Smooth muscle cell (in vitro differentiated cells): ENCODE results near the gene PLK3. TPM values are rescaled to one million over a fixed set of nuclear protein-coding genes. Genes with fewer than 3 reads are reported as not detected.
A peak's percentile ranks its signal among the peaks of the same experiment; 100 is the strongest.

Source experiments
- DNase-seq: peaks from one replicate; lab custom pipeline; 2025; ENCODE audit not compliant: unreplicated experiment; lab: John Stamatoyannopoulos, UW
- H2AFZ ChIP-seq: fragments of 200-600 bp; sonication (generic); 2 replicates; pipeline ENCODE4 v1.6.0; 2016; ENCODE audit warnings: antibody characterized with exemption, low read depth, mild to moderate bottlenecking
- H3F3A ChIP-seq: fragments of 200-600 bp; sonication (generic); 2 replicates; pipeline ENCODE4 v1.6.0; 2017; ENCODE audit warnings: antibody characterized with exemption, low read depth
- H3K27ac ChIP-seq: fragments of 200-600 bp; sonication (generic); 2 replicates; pipeline ENCODE4 v1.5.1; 2016; ENCODE audit warnings: low read depth, mild to moderate bottlenecking
- H3K27me3 ChIP-seq: fragments of 200-600 bp; sonication (generic); 2 replicates; pipeline ENCODE4 v1.6.1; 2016; ENCODE audit warnings: low read depth, mild to moderate bottlenecking
- H3K36me3 ChIP-seq: fragments of 200-600 bp; sonication (generic); 2 replicates; pipeline ENCODE4 v1.5.1; 2016; ENCODE audit warnings: low read depth
- H3K4me1 ChIP-seq: fragments of 200-600 bp; sonication (generic); 2 replicates; pipeline ENCODE4 v1.5.1; 2016; ENCODE audit warnings: low read depth
- H3K4me2 ChIP-seq: fragments of 200-600 bp; sonication (generic); 2 replicates; pipeline ENCODE4 v1.6.0; 2016; ENCODE audit warnings: mild to moderate bottlenecking
- H3K4me3 ChIP-seq: fragments of 200-600 bp; sonication (generic); 2 replicates; pipeline ENCODE4 v1.5.1; 2016; ENCODE audit warnings: mild to moderate bottlenecking
- H3K79me2 ChIP-seq: fragments of 200-600 bp; sonication (generic); 2 replicates; pipeline ENCODE4 v1.6.0; 2016; ENCODE audit warnings: low read depth, mild to moderate bottlenecking
- H3K9ac ChIP-seq: fragments of 200-600 bp; sonication (generic); 2 replicates; pipeline ENCODE4 v1.6.0; 2016; ENCODE audit warnings: low read depth
- H3K9me3 ChIP-seq: fragments of 200-600 bp; sonication (generic); replicated peaks from 2 replicates; pipeline ENCODE4 v1.5.1; 2016; ENCODE audit warnings: low read depth
- H4K20me1 ChIP-seq: fragments of 200-600 bp; sonication (generic); 2 replicates; pipeline ENCODE4 v1.6.0; 2016; ENCODE audit warnings: low read depth
- CTCF ChIP-seq: fragments of 200-600 bp; sonication (generic); IDR thresholded peaks from 2 replicates; pipeline ENCODE4 v1.5.1; 2017; ENCODE audit warnings: borderline replicate concordance, mild to moderate bottlenecking, antibody characterized with exemption; ENCODE audit not compliant: insufficient read depth, poor library complexity, severe bottlenecking
- WGBS: methylation state at CpG from one replicate; pipeline ENCODE4 v1.1.7; 2016; ENCODE audit warnings: low lambda C conversion rate; 5-methylcytosine and 5-hydroxymethylcytosine counted together
- polyA plus RNA-seq: library from polyadenylated mRNA; unstranded; fragments of >200 nt; fragmentation: Nextera tagmentation; extraction: Ambion mirVana; gene quantifications from 2 replicates; pipeline ENCODE4 v1.2.1, GENCODE V29; 2016
- total RNA-seq: library from RNA; depleted of rRNA; stranded (reverse); fragments of >200 nt; gene quantifications from 2 replicates; pipeline ENCODE4 v1.2.3, GENCODE V29; 2014

The PLK3 gene
- total and polyA plus RNA-seq, 2 experiments from 2014 or later = 39.7 to 42.0 TPM

GRCh38 chr1:44803062-44803311, 2.8 kb downstream of the PLK3 start:
- 98% methylated on average over 9 of the region's 9 CpGs for WGBS
- H3K4me1 ChIP-seq = peaks cover 27% of the 10 kb centered on the region
- peaks cover 19% of the 10 kb centered on the region for H3F3A ChIP-seq
- H3K79me2 ChIP-seq = peaks cover 41% of the 10 kb centered on the region
- no peak overlapping the region for H3K4me3 ChIP-seq
- H4K20me1 ChIP-seq = peaks cover 36% of the 10 kb centered on the region
- peak overlapping the region; percentile 30 for H3K4me2 ChIP-seq
- H3K9ac ChIP-seq = no peak overlapping the region
- peak overlapping the region; percentile 56 for H3K27ac ChIP-seq
- H3K9me3 ChIP-seq = no peaks in the 10 kb centered on the region
- H2AFZ ChIP-seq = no peak overlapping the region
- H3K36me3 ChIP-seq = no peaks in the 10 kb centered on the region
- no peak for DNase-seq
- H3K27me3 ChIP-seq = no peaks in the 10 kb centered on the region
- TF ChIP-seq CTCF = no peak

- DNase-seq = no peak
- Histone ChIP-seq H3K27ac (peak overlapping the region; percentile 56), H3K4me2 (peak overlapping the region; percentile 30), H3K4me1 (peaks cover 32% of the 10 kb centered on the region), H3K4me3 (no peak overlapping the region), H2AFZ (no peak overlapping the region), H3K79me2 (peaks cover 41% of the 10 kb centered on the region), H3K27me3 (no peaks in the 10 kb centered on the region), H3K9ac (no peak overlapping the region), H4K20me1 (peaks cover 36% of the 10 kb centered on the region), H3F3A (peaks cover 19% of the 10 kb centered on the region), H3K9me3 (no peaks in the 10 kb centered on the region), H3K36me3 (no peaks in the 10 kb centered on the region)
- TF ChIP-seq CTCF = no peak
- 89% methylated on average over 13 of the region's 13 CpGs for WGBS
Observed at GRCh38 chr1:44803312-44804095, 3.3 kb downstream of the PLK3 start.

GRCh38 chr1:44805311-44806024, 5.3 kb downstream of the PLK3 start:
- no peak for DNase-seq
- Histone ChIP-seq H3K79me2 (peaks cover 53% of the 10 kb centered on the region), H3K4me2 (no peak overlapping the region), H3K27ac (peak overlapping the region; percentile 100), H3K9ac (no peak overlapping the region), H3K4me1 (peaks cover 51% of the 10 kb centered on the region), H3K4me3 (no peak overlapping the region), H3K9me3 (no peaks in the 10 kb centered on the region), H3K36me3 (no peaks in the 10 kb centered on the region), H3K27me3 (no peaks in the 10 kb centered on the region), H3F3A (peaks cover 35% of the 10 kb centered on the region), H4K20me1 (peaks cover 34% of the 10 kb centered on the region), H2AFZ (no peak overlapping the region)
- 95% methylated on average over 20 of the region's 20 CpGs for WGBS
- TF ChIP-seq CTCF = no peak
